Neuronal stem cell (in vitro differentiated cells): Measurements from ENCODE around the gene WWC1.

Experiments used
- DNase-seq: peaks from one replicate; pipeline ENCODE4 v3.0.0-alpha.2; 2013; ENCODE audit warnings: low spot score
- H2AFZ ChIP-seq: one replicate; pipeline ENCODE4 v1.6.1; 2013; ENCODE audit warnings: mild to moderate bottlenecking, low read length, inconsistent platforms
- H2AK5ac ChIP-seq: 2 replicates; pipeline ENCODE4 v1.6.1; 2013; ENCODE audit warnings: low read depth, mild to moderate bottlenecking, inconsistent platforms, low read length, moderate library complexity, mixed read lengths
- H2BK120ac ChIP-seq: 2 replicates; pipeline ENCODE4 v1.6.1; 2013; ENCODE audit warnings: low read depth, mild to moderate bottlenecking, inconsistent platforms, low read length, moderate library complexity, mixed read lengths
- H2BK12ac ChIP-seq: one replicate; pipeline ENCODE4 v1.6.1; 2013; ENCODE audit warnings: low read length, inconsistent platforms
- H2BK15ac ChIP-seq: 2 replicates; pipeline ENCODE4 v1.6.1; 2013; ENCODE audit warnings: mild to moderate bottlenecking, low read length, inconsistent platforms, mixed read lengths
- H2BK5ac ChIP-seq: one replicate; pipeline ENCODE4 v1.6.1; 2013; ENCODE audit warnings: inconsistent platforms, mild to moderate bottlenecking, low read length, moderate library complexity
- H3K14ac ChIP-seq: one replicate; pipeline ENCODE4 v1.6.1; 2013; ENCODE audit warnings: low read length, inconsistent platforms
- H3K18ac ChIP-seq: 2 replicates; pipeline ENCODE4 v1.6.1; 2013; ENCODE audit warnings: low read length, inconsistent platforms
- H3K23ac ChIP-seq: 2 replicates; pipeline ENCODE4 v1.6.1; 2013; ENCODE audit warnings: low read depth, mild to moderate bottlenecking, mixed read lengths, low read length, inconsistent platforms; ENCODE audit not compliant: poor library complexity
- H3K27ac ChIP-seq: replicated peaks from 3 replicates; pipeline ENCODE4 v1.5.1; 2013; ENCODE audit warnings: low read length, inconsistent platforms
- H3K27me3 ChIP-seq, 3 experiments: 2 replicates each; pipeline ENCODE4 v1.6.1; 2013; ENCODE audit warnings: low read length in 3 of 3, mild to moderate bottlenecking in 2 of 3, inconsistent platforms in 1 of 3, low read depth in 1 of 3, mixed read lengths in 1 of 3, moderate library complexity in 1 of 3; ENCODE audit not compliant: control insufficient read depth in 3 of 3, insufficient read depth in 3 of 3
- H3K36me3 ChIP-seq, 2 donors: replicated peaks in 1 of 2; 2 replicates each; pipeline ENCODE4 v1.6.1; 2013; ENCODE audit warnings: low read length in 2 of 2; ENCODE audit not compliant: control insufficient read depth in 2 of 2, insufficient read depth in 2 of 2
- H3K4ac ChIP-seq: 2 replicates; pipeline ENCODE4 v1.6.1; 2013; ENCODE audit warnings: inconsistent platforms, mild to moderate bottlenecking, low read length, moderate library complexity
- H3K4me1 ChIP-seq, 2 donors: 1 replicate in 1 of 2; 2 replicates in 1 of 2; pipeline ENCODE4 v1.6.1; 2013; ENCODE audit warnings: low read length in 2 of 2, low read depth in 1 of 2; ENCODE audit not compliant: control insufficient read depth in 2 of 2, insufficient read depth in 1 of 2
- H3K4me2 ChIP-seq: one replicate; pipeline ENCODE4 v1.6.1; 2013; ENCODE audit warnings: mild to moderate bottlenecking, low read length, inconsistent platforms; ENCODE audit not compliant: insufficient read depth, poor library complexity, severe bottlenecking
- H3K4me3 ChIP-seq, 2 donors: 2 replicates each; pipeline ENCODE4 v1.5.1; 2013; ENCODE audit warnings: low read length in 2 of 2, mild to moderate bottlenecking in 2 of 2, inconsistent platforms in 1 of 2, moderate library complexity in 1 of 2
- H3K79me1 ChIP-seq: one replicate; pipeline ENCODE4 v1.6.1; 2013; ENCODE audit warnings: low read depth, mild to moderate bottlenecking, inconsistent platforms, low read length, moderate library complexity
- H3K9ac ChIP-seq: one replicate; pipeline ENCODE4 v1.6.1; 2013; ENCODE audit warnings: mild to moderate bottlenecking, low read depth, low read length, inconsistent platforms; ENCODE audit not compliant: poor library complexity
- H3K9me3 ChIP-seq, 2 donors: replicated peaks in 1 of 2; 2 replicates each; pipeline versions ENCODE3 to v1.6.1; 2013; ENCODE audit warnings: low read length in 2 of 2, mild to moderate bottlenecking in 2 of 2, inconsistent platforms in 1 of 2, low read depth in 1 of 2, mixed read lengths in 1 of 2, moderate library complexity in 1 of 2; ENCODE audit not compliant: control insufficient read depth in 2 of 2, insufficient read depth in 1 of 2
- H4K8ac ChIP-seq: one replicate; pipeline ENCODE4 v1.6.1; 2013; ENCODE audit warnings: low read depth, mild to moderate bottlenecking, inconsistent platforms, low read length, moderate library complexity
- H4K91ac ChIP-seq: one replicate; pipeline ENCODE4 v1.6.1; 2013; ENCODE audit warnings: low read length, low read depth, mild to moderate bottlenecking, inconsistent platforms; ENCODE audit not compliant: poor library complexity
- WGBS, 2 donors: extraction: QIAGEN DNeasy Blood & Tissue Kit; methylation state at CpG; one replicate each; pipeline ENCODE4 v1.1.7; 2013; ENCODE audit warnings: missing lambda C conversion rate in 2 of 2, mixed read lengths in 1 of 2; ENCODE audit not compliant: insufficient read length in 2 of 2, insufficient replicate concordance in 1 of 2; ENCODE audit errors: extremely low coverage in 2 of 2; 5-methylcytosine and 5-hydroxymethylcytosine counted together

Gene WWC1

DNA sequence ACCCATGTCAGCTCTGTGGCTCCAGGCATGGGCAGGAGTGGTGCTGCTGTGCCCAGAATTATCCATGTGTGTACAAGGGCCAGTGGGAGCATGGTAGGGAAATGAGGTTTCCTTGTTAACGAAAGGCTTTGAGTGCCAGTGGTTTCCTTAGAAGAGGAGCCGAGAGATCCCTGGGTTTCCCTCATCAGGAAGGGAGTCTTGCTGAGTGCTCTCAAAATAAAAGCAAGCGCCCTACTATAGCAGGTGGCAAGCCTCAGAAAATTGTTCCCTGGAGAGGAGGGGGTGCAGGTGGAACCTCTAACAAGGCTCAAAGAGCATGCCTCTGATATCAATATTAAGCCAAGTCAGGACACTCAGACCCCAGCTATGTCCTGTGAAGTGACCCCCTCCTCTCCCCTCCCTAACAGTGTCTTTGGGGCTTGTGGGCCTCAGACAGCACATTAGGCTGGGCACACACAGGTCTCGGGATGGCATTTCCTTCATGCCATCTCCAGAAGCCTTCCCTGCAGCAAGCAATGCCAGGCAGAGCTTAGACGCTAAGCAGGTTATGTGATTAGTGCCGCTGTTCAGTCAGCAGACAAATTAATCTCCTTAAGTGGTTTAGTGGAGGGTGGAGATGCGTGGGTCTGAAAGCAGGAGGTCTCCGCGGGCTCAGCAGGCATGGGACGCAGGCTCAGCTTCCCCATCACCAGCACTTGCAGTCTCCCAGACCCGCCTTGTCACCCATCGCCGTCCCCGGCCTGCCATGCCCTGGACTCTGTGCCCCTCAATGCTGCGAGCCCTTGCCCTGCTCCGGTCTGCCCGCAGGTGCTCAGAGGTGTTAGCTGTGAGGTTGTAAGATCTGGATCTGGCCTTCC is 134.8 kb downstream of the WWC1 start:
- H2BK15ac ChIP-seq, result no peak overlapping the region
- peaks cover 0 to 3% of the 10 kb centered on the region in 2 donors for H3K4me1 ChIP-seq
- WGBS, 2 donors, result no CpG with 5 or more reads among the region's 17 CpGs
- no peak overlapping the region for H3K14ac ChIP-seq
- no peak overlapping the region for H4K91ac ChIP-seq
- no peak overlapping the region for H3K4me2 ChIP-seq
- H2BK5ac ChIP-seq, result no peak overlapping the region
- H3K27me3 ChIP-seq, result no peaks in the 10 kb centered on the region
- DNase-seq, result no peak
- H3K9ac ChIP-seq, result no peak overlapping the region
- H4K8ac ChIP-seq, result no peak overlapping the region
- H2BK12ac ChIP-seq, result no peak overlapping the region
- no peak overlapping the region for H3K4me3 ChIP-seq
- no peaks in the 10 kb centered on the region for H3K9me3 ChIP-seq
- no peaks in the 10 kb centered on the region for H3K79me1 ChIP-seq
- peak overlapping the region; percentile 21 for H3K18ac ChIP-seq
- H2AFZ ChIP-seq, result no peak overlapping the region
- no peak overlapping the region for H3K27ac ChIP-seq
- H3K36me3 ChIP-seq, result peaks cover 5 to 27% of the 10 kb centered on the region in 2 donors
- no peak overlapping the region for H3K4ac ChIP-seq
- H2AK5ac ChIP-seq, result no peak overlapping the region
- H3K23ac ChIP-seq, result no peak overlapping the region
- no peak overlapping the region for H2BK120ac ChIP-seq

DNA sequence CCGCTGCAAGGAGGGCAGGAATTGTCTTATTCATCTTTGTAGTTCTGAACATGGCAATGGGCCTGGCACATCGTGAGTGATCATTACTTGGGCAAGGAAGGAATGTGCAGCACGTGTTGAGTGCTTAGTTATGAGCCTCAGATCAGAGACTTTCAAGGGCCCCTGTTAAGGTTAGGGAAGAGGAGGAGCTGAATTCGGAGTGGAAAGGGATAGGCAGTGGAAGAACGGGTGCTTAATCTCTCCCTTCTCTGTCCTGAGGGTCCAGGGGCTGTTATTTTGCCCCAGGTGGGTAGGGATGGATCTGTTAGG is 135.4 kb downstream of the WWC1 start:
- H3K36me3 ChIP-seq, result peaks cover 5 to 33% of the 10 kb centered on the region in 2 donors
- no peak for DNase-seq
- H3K18ac ChIP-seq, result no peak overlapping the region
- no peak overlapping the region for H3K9ac ChIP-seq
- H3K23ac ChIP-seq, result no peak overlapping the region
- no peak overlapping the region for H3K14ac ChIP-seq
- no peak overlapping the region for H2AFZ ChIP-seq
- H3K4me3 ChIP-seq, result no peak overlapping the region
- no peak overlapping the region for H2BK15ac ChIP-seq
- WGBS, 2 donors, result no CpG with 5 or more reads among the region's 5 CpGs
- H2BK120ac ChIP-seq, result no peak overlapping the region
- no peak overlapping the region for H4K91ac ChIP-seq
- H3K4me2 ChIP-seq, result no peak overlapping the region
- no peak overlapping the region for H2AK5ac ChIP-seq
- peaks cover 0 to 3% of the 10 kb centered on the region in 2 donors for H3K4me1 ChIP-seq
- H3K27me3 ChIP-seq, result no peaks in the 10 kb centered on the region
- no peak overlapping the region for H4K8ac ChIP-seq
- H2BK12ac ChIP-seq, result no peak overlapping the region
- H2BK5ac ChIP-seq, result no peak overlapping the region
- H3K9me3 ChIP-seq, result no peaks in the 10 kb centered on the region
- H3K27ac ChIP-seq, result no peak overlapping the region
- no peaks in the 10 kb centered on the region for H3K79me1 ChIP-seq
- no peak overlapping the region for H3K4ac ChIP-seq

DNA sequence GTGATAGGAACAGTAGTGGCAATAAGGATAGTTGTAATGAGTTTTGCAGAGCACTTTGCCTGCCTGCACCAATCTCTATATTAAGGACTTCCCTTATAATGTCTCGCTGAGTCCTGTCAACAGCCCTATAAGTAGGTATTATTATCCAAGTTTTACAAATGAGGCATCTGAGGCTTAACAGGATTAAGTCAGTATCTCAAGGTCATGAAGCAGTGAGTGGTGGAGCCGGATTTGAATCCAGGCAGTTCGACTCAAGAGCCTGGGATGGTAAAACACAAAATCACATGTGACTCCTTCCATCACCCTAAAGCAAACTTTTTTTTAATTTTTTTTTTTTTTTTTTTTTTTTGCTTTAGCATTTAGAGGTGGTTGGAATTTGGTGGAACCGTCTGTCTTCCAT is 135.8 kb downstream of the WWC1 start:
- H3K18ac ChIP-seq, result no peak overlapping the region
- H3K4me2 ChIP-seq, result no peak overlapping the region
- no peak overlapping the region for H3K4me3 ChIP-seq
- no peaks in the 10 kb centered on the region for H3K27me3 ChIP-seq
- H3K79me1 ChIP-seq, result no peaks in the 10 kb centered on the region
- peaks cover 5 to 37% of the 10 kb centered on the region in 2 donors for H3K36me3 ChIP-seq
- H3K9ac ChIP-seq, result no peak overlapping the region
- no peak overlapping the region for H2BK5ac ChIP-seq
- H3K27ac ChIP-seq, result no peak overlapping the region
- H3K4ac ChIP-seq, result no peak overlapping the region
- no peak for DNase-seq
- WGBS, 2 donors, result no CpG with 5 or more reads among the region's 4 CpGs
- peaks cover 0 to 3% of the 10 kb centered on the region in 2 donors for H3K4me1 ChIP-seq
- H2BK120ac ChIP-seq, result no peak overlapping the region
- H2BK15ac ChIP-seq, result no peak overlapping the region
- H3K9me3 ChIP-seq, result no peaks in the 10 kb centered on the region
- H3K14ac ChIP-seq, result no peak overlapping the region
- no peak overlapping the region for H4K91ac ChIP-seq
- no peak overlapping the region for H2BK12ac ChIP-seq
- no peak overlapping the region for H2AK5ac ChIP-seq
- H4K8ac ChIP-seq, result no peak overlapping the region
- no peak overlapping the region for H3K23ac ChIP-seq
- no peak overlapping the region for H2AFZ ChIP-seq

DNA sequence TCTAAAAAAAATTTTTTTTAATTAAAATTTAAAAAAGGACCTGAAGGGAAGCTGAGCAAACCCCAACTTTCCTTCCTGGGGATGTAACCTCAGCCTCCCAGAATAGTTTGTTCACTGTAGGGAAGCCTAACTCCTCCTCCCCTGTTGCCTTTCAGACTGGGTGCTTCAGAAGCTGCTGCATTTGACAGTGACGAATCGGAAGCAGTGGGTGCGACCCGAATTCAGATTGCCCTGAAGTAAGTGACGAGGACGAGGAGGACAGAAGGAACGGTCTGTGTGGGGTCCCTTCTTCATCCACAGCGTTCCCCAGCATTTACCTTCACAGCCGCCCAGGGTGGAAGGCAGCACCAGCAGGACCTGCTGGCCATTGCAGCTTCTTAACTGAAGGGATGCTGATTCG is 137.1 kb downstream of the WWC1 start:
- Histone ChIP-seq H3K4me3 (no peak overlapping the region), H4K91ac (no peak overlapping the region), H3K23ac (no peak overlapping the region), H3K9me3 (no peaks in the 10 kb centered on the region), H3K4ac (no peak overlapping the region), H3K27ac (no peak overlapping the region), H2BK120ac (no peak overlapping the region), H3K14ac (no peak overlapping the region), H3K18ac (no peak overlapping the region), H2AK5ac (no peak overlapping the region), H3K27me3 (no peaks in the 10 kb centered on the region), H3K9ac (no peak overlapping the region), H2BK15ac (no peak overlapping the region), H3K4me2 (no peak overlapping the region), H2AFZ (no peak overlapping the region), H2BK5ac (no peak overlapping the region), H3K4me1 (peaks cover 0 to 7% of the 10 kb centered on the region in 2 donors), H3K79me1 (no peaks in the 10 kb centered on the region), H3K36me3 (peaks cover 5 to 39% of the 10 kb centered on the region in 2 donors), H2BK12ac (no peak overlapping the region), H4K8ac (no peak overlapping the region)
- no peak for DNase-seq
- WGBS, 2 donors, result no CpG with 5 or more reads among the region's 10 CpGs
